ENCODE results near the gene ZBTB42.

Gene ZBTB42

GRCh38 chr14:104800771-104801519, at the start of gene ZBTB42:
ZBTB42 (plus strand) TSS chr14:104801101; CDS start chr14:104801198, 97 bp downstream.
- DNase-seq, result peak; percentile 69

GRCh38 chr14:104751539-104752422, 49.1 kb upstream of the ZBTB42 start:
- DNase-seq, result no peak

GRCh38 chr14:104752423-104752734, 48.5 kb upstream of the ZBTB42 start:
- DNase-seq, result no peak

- peak; percentile 100 for DNase-seq
Observed at GRCh38 chr14:104752735-104753527, 48.0 kb upstream of the ZBTB42 start, which contains the start of gene SIVA1. SIVA1 (plus strand) TSS chr14:104753147; CDS start chr14:104753202, 55 bp downstream.

- no peak for DNase-seq
Observed at GRCh38 chr14:104753528-104754212, 47.2 kb upstream of the ZBTB42 start.

- no peak for DNase-seq
Observed at GRCh38 chr14:104754213-104754851, 46.6 kb upstream of the ZBTB42 start.

GRCh38 chr14:104755621-104756020, 45.3 kb upstream of the ZBTB42 start:
- DNase-seq, result no peak

- no peak for DNase-seq
Observed at GRCh38 chr14:104756477-104757237, 44.2 kb upstream of the ZBTB42 start.

GRCh38 chr14:104757238-104757585, 43.7 kb upstream of the ZBTB42 start:
- DNase-seq, result no peak

- no peak for DNase-seq
Observed at GRCh38 chr14:104757681-104758392, 43.1 kb upstream of the ZBTB42 start.

- no peak for DNase-seq
Observed at GRCh38 chr14:104758981-104759969, 41.6 kb upstream of the ZBTB42 start.

GRCh38 chr14:104765517-104765916, 35.4 kb upstream of the ZBTB42 start:
- DNase-seq, result no peak

- no peak for DNase-seq
Observed at GRCh38 chr14:104766256-104766862, 34.5 kb upstream of the ZBTB42 start.

GRCh38 chr14:104766863-104767633, 33.9 kb upstream of the ZBTB42 start:
- DNase-seq, result no peak

- no peak for DNase-seq
Observed at GRCh38 chr14:104767634-104767918, 33.3 kb upstream of the ZBTB42 start.

- peak; percentile 95 for DNase-seq
Observed at GRCh38 chr14:104768437-104769323, 32.2 kb upstream of the ZBTB42 start.

Measured in activated CD4-positive, alpha-beta T cell treated with anti-CD3 and anti-CD28 coated beads, Interleukin-2, Interleukin-6, amounts not matched to agents 100 ng/mL and 50 ng/mL, durations not matched to agents 16 hours and 8 hours (primary cell).